ENCODE results near the gene SMIM33. TPM values are rescaled to one million over a fixed set of nuclear protein-coding genes. Genes with fewer than 3 reads are reported as not detected.
A peak's percentile ranks its signal among the peaks of the same experiment; 100 is the strongest.
"Not testable (repeated sequence)": the region's sequence is repeated elsewhere in the genome, so short reads cannot be mapped to it uniquely, and the experiment has no call there.

SMIM33 gene
- total and polyA plus RNA-seq, 9 of the 15 experiments (the other 6 are each of a cell fraction or from before 2014, with no cell fraction given): not detected

GRCh38 chr5:139503036-139503817, 32.4 kb downstream of the SMIM33 start (continued):
- not testable (repeated sequence) for TF ChIP-seq ZBTB40 (IDR thresholded peaks at IDR 0.05)
- TF ChIP-seq ZBTB40 (CRISPR knock-in tag; IDR thresholded peaks at IDR 0.05) (peak; percentile 33; the same call in 1 of the 2 replicates), ZNF316 (IDR thresholded peaks at IDR 0.05) (peak; percentile 99), TAF1 (IDR thresholded peaks at IDR 0.05; ENCODE audit: control insufficient read depth, extremely low read depth, insufficient read depth, low read length, severe bottlenecking) (peak; percentile 63), TFAP4 (CRISPR knock-in tag; IDR thresholded peaks at IDR 0.05; ENCODE audit: borderline replicate concordance) (peak; percentile 62; the same call in 1 of the 2 replicates), NBN (IDR thresholded peaks at IDR 0.05; ENCODE audit: low read depth) (0 out of 2 replicates have a peak, but pooled peaks have one; percentile 51), ZBTB33 (CRISPR knock-in tag; IDR thresholded peaks at IDR 0.05) (peak; percentile 70), CSDE1 (IDR thresholded peaks at IDR 0.05) (peak in 1 of 2 experiments; percentile 56; a peak in 1 of 4 replicates), ETV1 (tag; conservative IDR thresholded peaks at IDR 0.05; ENCODE audit: low read depth) (peak; percentile 34; the same call in 1 of the 2 replicates), SMARCE1 (IDR thresholded peaks at IDR 0.05) (0 out of 2 replicates have a peak, but pooled peaks have one; percentile 7), MBD2 (IDR thresholded peaks at IDR 0.05; ENCODE audit: borderline replicate concordance, low read depth) (peak; percentile 81; the same call in 1 of the 2 replicates), KAT7 (CRISPR knock-in tag; IDR thresholded peaks at IDR 0.05; ENCODE audit: borderline replicate concordance) (peak; percentile 85; the same call in 1 of the 2 replicates), POLR2B (IDR thresholded peaks at IDR 0.05; ENCODE audit: low read depth, partially characterized antibody) (peak; percentile 97)

All from K562 (cell line).